Esophagus (tissue), 2 donors: ENCODE measurements around the gene C19orf73. TPM values are rescaled to one million over a fixed set of nuclear protein-coding genes. Genes with fewer than 3 reads are reported as not detected.
A peak's percentile ranks its signal among the peaks of the same experiment; 100 is the strongest.
"Not testable (repeated sequence)": the region's sequence is repeated elsewhere in the genome, so short reads cannot be mapped to it uniquely, and the experiment has no call there.

Source experiments
- H3K27ac ChIP-seq, 2 donors: one replicate each; pipeline ENCODE4 v1.5.1; 2013; ENCODE audit warnings: low read depth in 2 of 2, mild to moderate bottlenecking in 2 of 2, inconsistent platforms in 1 of 2, low read length in 1 of 2, moderate library complexity in 1 of 2
- H3K27me3 ChIP-seq, 2 donors: one replicate each; pipeline ENCODE4 v1.6.1; 2013; ENCODE audit warnings: low read length in 2 of 2, control low read depth in 1 of 2, mild to moderate bottlenecking in 1 of 2; ENCODE audit not compliant: insufficient read depth in 2 of 2, control insufficient read depth in 1 of 2
- H3K36me3 ChIP-seq, 2 donors: one replicate each; pipeline ENCODE4 v1.6.1; 2013; ENCODE audit warnings: low read length in 1 of 2; ENCODE audit not compliant: control insufficient read depth in 2 of 2, insufficient read depth in 2 of 2
- H3K4me1 ChIP-seq, 2 donors: one replicate each; pipeline ENCODE4 v1.6.1; 2013; ENCODE audit warnings: low read length in 1 of 2; ENCODE audit not compliant: control insufficient read depth in 2 of 2, insufficient read depth in 2 of 2
- H3K4me3 ChIP-seq, 2 donors: one replicate each; pipeline ENCODE4 v1.5.1; 2013; ENCODE audit warnings: low read length in 2 of 2, mild to moderate bottlenecking in 2 of 2, low read depth in 1 of 2, moderate library complexity in 1 of 2
- H3K9me3 ChIP-seq, 2 donors: one replicate each; pipeline ENCODE4 v1.6.1; 2013; ENCODE audit warnings: mild to moderate bottlenecking in 2 of 2, low read depth in 1 of 2, low read length in 1 of 2, moderate library complexity in 1 of 2; ENCODE audit not compliant: control insufficient read depth in 2 of 2, insufficient read depth in 1 of 2
- WGBS, 2 donors: extraction: QIAGEN DNeasy Blood & Tissue Kit; methylation state at CpG; one replicate each; pipeline ENCODE4 v1.1.7; 2013; 5-methylcytosine and 5-hydroxymethylcytosine counted together
- polyA plus RNA-seq, 2 donors: library from polyadenylated mRNA; stranded (reverse); fragments of 200-250 nt; gene quantifications; one replicate each; pipeline ENCODE4 v1.2.3, GENCODE V29; 2013
- donor health status: healthy with polysubstance abuse.
- donor health status: Bipolar disorder and iron deficiency.

C19orf73 gene
- polyA plus RNA-seq, 2 donors = 2.3 to 5.4 TPM

GRCh38 chr19:49125025-49125731 is 6.2 kb upstream of the C19orf73 start:
- Histone ChIP-seq H3K4me1 (peaks cover 3 to 11% of the 10 kb centered on the region in 2 donors), H3K36me3 (peaks cover 0 to 2% of the 10 kb centered on the region in 2 donors), H3K4me3 (peak overlapping the region; percentile 2 to 16), H3K9me3 (no peaks in the 10 kb centered on the region), H3K27me3 (no peaks in the 10 kb centered on the region), H3K27ac (peak overlapping the region; percentile 80 to 84)
- 29 to 31% methylated on average over 23 of the region's 23 CpGs for WGBS, 2 donors

GRCh38 chr19:49123285-49123684 is 4.3 kb upstream of the C19orf73 start:
- not testable (repeated sequence) for H3K27ac ChIP-seq, H3K9me3 ChIP-seq, H3K36me3 ChIP-seq, H3K27me3 ChIP-seq, H3K4me3 ChIP-seq, H3K4me1 ChIP-seq
- 91% methylated on average over 11 of the region's 11 CpGs for WGBS, 2 donors

- H3K27ac ChIP-seq, H3K27me3 ChIP-seq, H3K9me3 ChIP-seq, H3K4me3 ChIP-seq, H3K36me3 ChIP-seq: not testable (repeated sequence)
- 79 to 82% methylated on average over 10 of the region's 10 CpGs for WGBS, 2 donors
- peaks cover 2 to 12% of the 10 kb centered on the region in 2 donors for H3K4me1 ChIP-seq
Measured at GRCh38 chr19:49121841-49122240, 2.9 kb upstream of the C19orf73 start.

DNA sequence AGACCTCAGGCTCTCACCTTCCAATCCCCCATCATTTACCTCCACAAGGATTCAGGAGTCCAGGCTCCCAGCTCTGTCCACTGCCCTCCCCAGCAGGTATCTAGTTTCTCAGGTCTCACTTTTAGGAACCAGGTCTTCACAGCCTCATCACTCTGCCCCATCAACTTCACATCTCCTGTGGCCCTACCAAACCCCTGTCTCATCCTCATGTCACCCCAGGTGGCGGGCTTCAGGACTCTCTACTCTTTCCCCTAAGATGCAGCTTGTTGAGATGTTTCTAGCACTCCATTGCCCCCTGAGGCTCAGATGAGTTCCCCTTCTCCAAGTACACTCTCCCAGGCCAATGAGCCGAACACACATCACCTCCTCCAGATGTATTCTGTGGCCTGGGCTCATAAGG is 1.9 kb upstream of the C19orf73 start:
- 90 to 91% methylated on average over 2 of the region's 2 CpGs for WGBS, 2 donors
- H3K36me3 ChIP-seq = peaks cover 0 to 2% of the 10 kb centered on the region in 2 donors
- H3K4me3 ChIP-seq = no peak overlapping the region
- H3K9me3 ChIP-seq = no peaks in the 10 kb centered on the region
- no peak overlapping the region for H3K27ac ChIP-seq
- H3K4me1 ChIP-seq = peaks cover 2 to 12% of the 10 kb centered on the region in 2 donors
- H3K27me3 ChIP-seq = no peaks in the 10 kb centered on the region

DNA sequence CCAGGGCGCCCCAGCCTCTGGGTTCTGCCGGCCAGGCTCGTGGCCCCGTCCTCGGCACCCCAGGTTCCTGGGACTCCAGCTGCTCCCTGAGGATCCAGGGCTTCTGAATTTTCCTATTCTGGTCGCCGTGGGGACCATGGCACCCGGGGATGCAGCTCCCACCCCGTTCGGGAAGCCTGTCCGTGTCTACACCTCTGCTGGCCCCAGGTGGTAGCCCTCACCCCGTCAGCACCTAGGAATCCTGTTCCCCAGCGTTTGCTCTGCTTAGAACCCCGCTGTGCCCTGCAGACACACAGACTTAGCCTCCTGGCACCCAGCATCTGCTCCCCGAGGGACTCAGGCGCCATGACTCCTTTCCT is 1.4 kb upstream of the C19orf73 start:
- peaks cover 0 to 2% of the 10 kb centered on the region in 2 donors for H3K36me3 ChIP-seq
- WGBS, 2 donors = 11 to 13% methylated on average over 15 to 16 of the region's 16 CpGs
- H3K27ac ChIP-seq = no peak overlapping the region
- peak overlapping the region; percentile 55 to 60 for H3K4me3 ChIP-seq
- no peaks in the 10 kb centered on the region for H3K27me3 ChIP-seq
- H3K4me1 ChIP-seq = peaks cover 2 to 12% of the 10 kb centered on the region in 2 donors
- H3K9me3 ChIP-seq = no peaks in the 10 kb centered on the region

DNA sequence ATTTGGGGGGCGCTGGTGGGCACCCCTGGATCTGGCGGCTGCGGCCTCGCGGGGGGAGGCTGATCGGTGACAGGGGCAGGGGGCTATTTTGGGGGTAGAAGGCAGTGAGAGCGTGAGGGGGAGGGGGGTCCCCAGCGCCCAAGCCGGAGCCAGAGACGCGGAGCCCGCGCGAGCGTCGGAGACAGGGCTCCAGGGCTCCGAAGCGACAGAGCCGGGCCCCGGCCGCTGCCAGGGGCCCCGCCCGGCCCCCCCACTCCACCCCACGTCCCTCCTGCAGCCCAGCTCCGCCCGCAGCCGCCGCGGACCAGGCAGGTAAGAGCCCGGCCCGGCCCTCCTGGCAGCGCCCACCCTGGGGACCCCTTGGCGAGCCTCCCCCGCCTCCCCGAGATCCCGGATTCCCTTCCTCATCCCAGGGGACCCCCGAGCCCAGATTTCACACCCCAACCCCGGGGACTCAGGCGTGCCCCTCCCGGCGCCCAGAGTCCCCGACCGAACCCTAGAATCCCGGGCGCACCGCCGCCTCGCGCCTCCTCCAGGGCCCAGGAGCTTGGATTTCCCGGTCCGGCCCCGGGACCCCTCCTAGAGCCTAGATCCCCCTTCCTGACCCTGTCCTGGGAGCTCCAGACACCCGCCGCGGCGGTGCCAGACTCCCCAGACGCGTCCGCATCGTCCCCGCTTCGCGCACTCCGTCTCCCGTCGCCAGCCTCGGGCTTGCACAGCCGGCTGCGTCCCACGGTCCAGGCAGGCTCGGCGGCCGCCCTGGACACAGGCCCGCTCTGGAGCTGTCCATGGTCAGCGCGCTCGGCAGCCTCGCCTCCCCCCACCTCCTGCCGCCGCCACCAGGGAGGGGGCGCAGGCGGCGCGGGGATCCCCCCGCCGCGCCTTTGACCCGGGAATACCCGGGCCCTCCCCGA is 725 bp upstream of the C19orf73 start, which contains the start of gene PPFIA3:
PPFIA3 (plus strand) TSS at position 134 of the 914 bp plus-strand sequence. CDS start 8,330 bp downstream, outside the sequence.
- H3K4me1 ChIP-seq = peaks cover 2 to 16% of the 10 kb centered on the region in 2 donors
- no peaks in the 10 kb centered on the region for H3K9me3 ChIP-seq
- no peaks in the 10 kb centered on the region for H3K27me3 ChIP-seq
- peaks cover 0 to 2% of the 10 kb centered on the region in 2 donors for H3K36me3 ChIP-seq
- peak within 1 kb of the TSS; percentile 55 to 66 for H3K4me3 ChIP-seq
- H3K27ac ChIP-seq = peak within 1 kb of the TSS; percentile 97 to 98
- 1% methylated on average over 72 to 90 of the region's 90 CpGs for WGBS, 2 donors

DNA sequence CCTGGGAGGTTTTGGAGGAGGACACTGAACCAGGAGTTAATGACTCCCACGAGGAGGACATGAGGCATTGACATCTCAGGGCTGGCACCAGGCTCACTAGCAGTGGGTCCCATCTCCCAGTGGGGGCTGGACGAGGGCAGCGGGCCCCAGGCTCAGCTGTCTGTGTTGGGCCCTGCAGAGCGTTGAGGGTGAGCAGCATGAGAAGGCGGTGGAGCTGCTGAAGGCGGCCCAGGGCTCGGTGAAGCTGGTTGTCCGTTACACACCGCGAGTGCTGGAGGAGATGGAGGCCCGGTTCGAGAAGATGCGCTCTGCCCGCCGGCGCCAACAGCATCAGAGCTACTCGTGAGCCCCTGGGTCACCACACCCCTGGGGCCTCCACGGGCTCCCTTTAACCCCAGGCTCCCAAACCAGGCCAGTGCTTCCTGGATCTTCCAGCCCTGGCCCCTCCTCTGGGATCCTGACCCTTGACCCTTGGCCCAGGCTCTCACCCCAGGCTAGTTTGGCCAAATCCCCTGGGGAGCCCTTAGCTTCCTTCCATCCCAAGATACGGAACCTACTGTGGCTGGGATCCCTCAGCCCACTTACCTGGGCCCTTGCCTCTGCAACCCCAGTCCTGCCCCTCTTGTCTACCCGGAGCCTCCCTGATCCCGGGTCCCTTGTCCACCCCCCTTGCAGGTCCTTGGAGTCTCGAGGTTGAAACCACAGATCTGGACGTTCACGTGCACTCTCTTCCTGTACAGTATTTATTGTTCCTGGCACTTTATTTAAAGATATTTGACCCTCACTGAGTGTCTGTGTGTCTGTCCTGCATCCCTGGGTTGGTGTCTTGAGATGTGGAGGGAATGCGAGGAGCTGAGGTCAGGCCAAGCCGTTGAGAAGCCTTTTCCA is 1.0 kb downstream of the C19orf73 start:
- Histone ChIP-seq H3K27ac (peak overlapping the region; percentile 97 to 98), H3K36me3 (peaks cover 0 to 2% of the 10 kb centered on the region in 2 donors), H3K27me3 (no peaks in the 10 kb centered on the region), H3K4me3 (peak overlapping the region; percentile 45 to 66), H3K9me3 (no peaks in the 10 kb centered on the region), H3K4me1 (peaks cover 2 to 17% of the 10 kb centered on the region in 2 donors)
- WGBS, 2 donors = 60 to 61% methylated on average over 25 to 26 of the region's 26 CpGs

- 25 to 38% methylated on average over 1 of the region's 1 CpG for WGBS, 2 donors
- no peaks in the 10 kb centered on the region for H3K9me3 ChIP-seq
- no peaks in the 10 kb centered on the region for H3K27me3 ChIP-seq
- peaks cover 2 to 17% of the 10 kb centered on the region in 2 donors for H3K4me1 ChIP-seq
- H3K36me3 ChIP-seq = peaks cover 0 to 2% of the 10 kb centered on the region in 2 donors
- no peak overlapping the region for H3K27ac ChIP-seq
- H3K4me3 ChIP-seq = no peak overlapping the region
Measured at GRCh38 chr19:49116544-49116943, 2.4 kb downstream of the C19orf73 start.
